K562 (cell line): Measurements from ENCODE around the gene PPFIA3. TPM values are rescaled to one million over a fixed set of nuclear protein-coding genes. Genes with fewer than 3 reads are reported as not detected.

ENCODE experiments used
- CBX1 ChIP-seq: sonication (generic); IDR thresholded peaks from 2 replicates; pipeline ENCODE4 v1.6.1; 2016; ENCODE audit warnings: antibody characterized with exemption, low read depth, mild to moderate bottlenecking
- E2F4 ChIP-seq: sonication (generic); formaldehyde crosslinking; IDR thresholded peaks from 2 replicates; pipeline ENCODE4 v1.8.0; 2022; ENCODE audit warnings: mild to moderate bottlenecking, low read depth, missing genetic modification reagents
- MAFF ChIP-seq: IDR thresholded peaks from 2 replicates; pipeline ENCODE4 v1.6.1; 2012; ENCODE audit warnings: low read length, improper control_type of control experiment
- RBM34 ChIP-seq: fragments of 200-400 bp; formaldehyde crosslinking; IDR thresholded peaks from 2 replicates; pipeline ENCODE4 v1.6.1; 2018; ENCODE audit warnings: low read length, borderline replicate concordance; ENCODE audit not compliant: insufficient read depth
- SIN3A ChIP-seq, 2 experiments: fragments of 150-350 bp in 1 of 2; IDR thresholded peaks; 2 replicates each; pipeline ENCODE4 v1.6.1; 2011 to 2016; ENCODE audit warnings: borderline replicate concordance in 2 of 2, low read depth in 2 of 2, low read length in 2 of 2, mild to moderate bottlenecking in 2 of 2, moderate library complexity in 2 of 2; ENCODE audit not compliant: control insufficient read depth in 1 of 2
- SREBF1 ChIP-seq: fragments of 150-350 bp; IDR thresholded peaks from 2 replicates; pipeline ENCODE4 v1.6.1; 2014; ENCODE audit warnings: antibody characterized with exemption, low read depth, low read length, borderline replicate concordance
- TFE3 ChIP-seq: fragments of 450-650 bp; formaldehyde crosslinking; IDR thresholded peaks from 2 replicates; pipeline ENCODE4 v1.4.0; 2020; ENCODE audit warnings: mild to moderate bottlenecking, mixed read lengths
- XRCC5 ChIP-seq: fragments of 200-400 bp; formaldehyde crosslinking; IDR thresholded peaks from 2 replicates; pipeline ENCODE4 v1.6.1; 2017; ENCODE audit warnings: low read depth, mild to moderate bottlenecking, low read length
- ZBTB26 ChIP-seq: fragments of 450-650 bp; formaldehyde crosslinking; IDR thresholded peaks from 2 replicates; pipeline ENCODE4 v1.4.0; 2022; ENCODE audit warnings: missing genetic modification characterization
- ZBTB40 ChIP-seq, 2 experiments: fragments of 450-650 bp in 1 of 2; sonication (generic) in 1 of 2; formaldehyde crosslinking in 1 of 2; IDR thresholded peaks; 2 replicates each; pipeline versions ENCODE4 v1.7.1 to v1.9.0; 2016 to 2022; ENCODE audit warnings: inconsistent platforms in 1 of 2, mild to moderate bottlenecking in 1 of 2, missing genetic modification reagents in 1 of 2
- ZNF232 ChIP-seq: sonication (generic); formaldehyde crosslinking; IDR thresholded peaks from 2 replicates; pipeline ENCODE4 v1.8.0; 2022; ENCODE audit warnings: mild to moderate bottlenecking, missing genetic modification reagents
- ZNF311 ChIP-seq: fragments of 250-450 bp; sonication (Bioruptor Pico); IDR thresholded peaks from 2 replicates; pipeline ENCODE4 v1.4.0; 2020; ENCODE audit warnings: mild to moderate bottlenecking, moderate library complexity
- ZNF347 ChIP-seq: fragments of 450-650 bp; formaldehyde crosslinking; IDR thresholded peaks from 2 replicates; pipeline ENCODE4 v1.4.0; 2020; ENCODE audit warnings: low read depth, mild to moderate bottlenecking, moderate library complexity
- polyA plus RNA-seq, 8 experiments: library from polyadenylated mRNA; depleted of rRNA in 4 of 8; stranded (reverse) in 5 of 8; unstranded in 3 of 8; fragments of >200 nt; fragmentation: Nextera tagmentation in 2 of 8; fragmentation: Illumina TruSeq in 1 of 8; extraction: Ambion mirVana in 2 of 8; extraction: Trizol in 1 of 8; gene quantifications; 2 replicates each; pipeline versions ENCODE4 v1.2.1 to v1.2.3, GENCODE V29; 2011 to 2014; ENCODE audit warnings: inconsistent platforms in 1 of 8, missing spikeins in 1 of 8
- total RNA-seq, 7 experiments: library from RNA; depleted of rRNA in 6 of 7; stranded (reverse); fragments of >200 nt in 6 of 7; fragmentation: Illumina TruSeq in 2 of 7; extraction: Trizol in 2 of 7; gene quantifications; 2 replicates each; pipeline versions ENCODE4 v1.2.1 to v1.2.3, GENCODE V29; 2011 to 2021; ENCODE audit warnings: low replicate concordance in 1 of 7

PPFIA3 gene
- total and polyA plus RNA-seq, 9 of the 15 experiments (the other 6 are each of a cell fraction or from before 2014, with no cell fraction given), result 0.10 to 53.0 (median 17.6) TPM

- TF ChIP-seq RBM34 (no peak), ZBTB26 (0 out of 2 replicates have a peak, but pooled peaks have one; percentile 12), SIN3A (IDR thresholded peaks at IDR 0.05; ENCODE audit: borderline replicate concordance in 2 of 2, control insufficient read depth in 1 of 2, low read depth in 2 of 2, low read length in 2 of 2) (peak; percentile 9 to 46; a peak in 1 of 4 replicates), ZBTB40 (IDR thresholded peaks at IDR 0.05) (peak; percentile 52), ZBTB40 (CRISPR knock-in tag; IDR thresholded peaks at IDR 0.05) (no peak), MAFF (no peak), ZNF311 (no peak), SREBF1 (no peak), E2F4 (CRISPR knock-in tag) (no peak), CBX1 (no peak), ZNF347 (CRISPR knock-in tag) (no peak), TFE3 (CRISPR knock-in tag) (no peak), ZNF232 (CRISPR knock-in tag) (no peak), XRCC5 (no peak)
Observed at GRCh38 chr19:49128545-49129237, 9.3 kb downstream of the PPFIA3 start (continued).
